SHP77 treated with DMSO at 0.1 percent for 48 hours (cell line): ENCODE data around the gene IMMP2L.

ENCODE experiments used
- DNase-seq: peaks from one replicate; lab custom pipeline; 2025; lab: John Stamatoyannopoulos, UW

IMMP2L gene

DNA sequence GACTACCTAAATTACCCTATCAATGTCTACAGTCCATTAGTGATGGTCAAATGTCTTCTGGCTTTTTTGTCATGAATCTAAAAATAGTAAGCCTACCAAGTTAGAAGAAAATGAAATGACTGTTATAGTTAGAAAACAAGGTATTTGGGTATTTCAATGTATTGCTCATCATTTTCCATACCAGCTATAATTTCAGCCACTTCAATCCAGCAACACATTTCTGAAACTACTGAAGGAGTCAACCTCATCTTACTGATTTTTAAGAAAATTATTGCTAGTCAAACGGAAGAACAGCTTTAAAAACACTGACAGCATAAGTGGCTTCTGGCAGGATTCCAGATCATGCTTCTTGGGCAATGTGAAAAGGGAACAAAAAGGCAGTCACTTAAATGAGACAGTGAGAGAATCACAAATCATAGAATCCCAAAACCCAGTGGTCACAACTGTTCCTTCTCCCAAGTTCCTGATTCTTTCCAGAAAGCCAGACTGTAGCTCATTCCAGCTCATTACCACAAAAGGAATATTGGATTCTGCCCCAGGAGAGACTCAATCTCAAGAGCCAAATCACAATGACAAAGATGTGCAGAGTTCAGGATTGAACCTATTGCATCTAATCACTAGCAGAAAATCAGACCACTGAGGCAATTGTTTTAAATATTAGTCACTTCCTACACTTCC, 532.6 kb downstream of the IMMP2L start:
- no peak for DNase-seq

DNA sequence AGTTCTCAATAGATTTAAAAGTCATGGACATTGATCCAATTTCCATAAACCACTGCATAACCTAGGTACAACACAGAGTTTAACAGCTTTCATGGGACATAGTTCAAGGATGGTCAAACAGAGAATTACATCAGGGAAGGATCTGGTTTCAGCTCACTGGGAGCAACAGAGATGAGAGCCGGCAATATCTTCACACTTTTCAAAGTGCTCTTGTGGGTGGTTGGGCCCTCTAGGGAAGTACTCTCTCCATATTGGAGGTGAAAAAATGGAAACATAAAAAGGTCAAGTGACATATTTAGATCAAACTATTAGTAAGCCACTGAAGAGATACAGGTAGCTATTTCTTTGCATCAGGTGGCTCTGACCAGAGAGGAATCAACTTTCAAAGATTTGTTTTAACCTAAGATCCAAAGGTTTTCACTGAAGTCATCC, 533.1 kb downstream of the IMMP2L start:
- DNase-seq: peak; percentile 12

DNA sequence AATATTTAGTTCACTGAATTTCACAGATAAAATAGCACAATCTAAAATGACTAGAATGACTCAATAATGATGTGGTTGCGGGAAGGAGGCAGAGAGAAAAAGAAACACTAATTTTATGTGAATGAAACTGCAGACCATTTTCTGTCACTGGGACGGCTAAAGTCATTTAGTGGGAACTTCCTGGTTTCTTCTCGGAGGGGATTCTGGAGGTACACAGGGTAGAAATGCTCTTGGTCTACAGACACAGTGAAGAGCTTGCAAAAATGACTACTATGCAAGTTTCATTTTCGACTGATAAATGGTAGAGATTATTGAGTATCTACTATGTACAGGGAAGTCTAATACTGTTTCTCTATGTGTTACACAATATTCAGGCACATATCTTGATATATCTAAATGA, 534.9 kb downstream of the IMMP2L start:
- DNase-seq: no peak

DNA sequence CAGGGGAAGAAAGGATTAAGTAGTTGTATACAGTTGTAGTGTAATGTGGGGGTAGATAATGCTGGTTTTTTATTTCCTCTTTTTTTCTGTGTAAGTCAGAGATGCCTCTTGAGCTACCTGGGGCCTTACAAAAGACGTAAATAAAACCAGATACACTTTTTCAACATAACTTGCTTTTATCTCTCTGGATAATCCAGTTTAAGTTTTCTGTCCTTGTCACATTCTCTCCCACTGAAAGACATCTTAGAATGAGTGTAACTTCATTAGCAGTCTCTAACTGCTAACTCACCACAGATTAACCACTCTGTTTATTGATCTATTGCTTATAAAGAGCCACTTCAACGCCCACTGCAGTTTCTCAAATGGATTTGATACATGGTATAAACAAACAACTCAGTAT, 535.5 kb downstream of the IMMP2L start:
- no peak for DNase-seq

DNA sequence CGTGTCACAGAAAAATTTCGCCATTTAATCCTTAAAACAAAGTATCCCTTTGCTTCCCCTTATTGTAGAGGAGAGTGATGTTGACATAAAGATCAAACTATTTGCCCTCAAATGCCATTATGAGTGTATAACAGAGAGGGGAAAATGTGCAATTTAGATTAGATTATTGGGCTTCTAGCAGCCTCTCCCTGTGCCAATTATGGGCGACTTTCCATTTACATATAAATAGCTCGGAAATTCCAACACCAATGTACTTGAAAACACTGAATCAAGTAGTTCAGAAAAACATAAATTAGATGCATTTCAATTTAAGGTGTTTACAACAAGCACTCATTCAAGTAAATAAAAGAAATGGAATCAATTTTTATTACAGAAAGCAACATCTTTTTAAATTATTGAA, 535.9 kb downstream of the IMMP2L start:
- DNase-seq: no peak

DNA sequence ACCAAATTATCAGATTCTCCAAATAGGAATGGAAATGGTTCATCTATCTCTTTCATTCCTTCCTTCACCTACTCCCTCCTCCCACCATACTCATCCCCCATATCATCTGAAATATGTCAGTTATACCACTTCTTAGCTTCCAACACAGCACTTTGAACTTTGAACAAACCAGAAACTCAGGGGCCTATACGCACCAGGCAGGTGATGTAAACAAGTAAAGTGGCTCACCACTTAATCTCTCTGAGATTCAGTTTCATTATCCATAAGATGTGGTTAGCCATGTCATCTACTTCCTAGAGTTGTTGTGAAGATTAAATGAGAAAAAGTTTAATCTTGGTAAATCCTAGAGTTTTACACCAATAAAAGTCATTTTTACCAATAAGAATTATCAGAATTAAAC, 537.3 kb downstream of the IMMP2L start:
- DNase-seq: no peak

DNA sequence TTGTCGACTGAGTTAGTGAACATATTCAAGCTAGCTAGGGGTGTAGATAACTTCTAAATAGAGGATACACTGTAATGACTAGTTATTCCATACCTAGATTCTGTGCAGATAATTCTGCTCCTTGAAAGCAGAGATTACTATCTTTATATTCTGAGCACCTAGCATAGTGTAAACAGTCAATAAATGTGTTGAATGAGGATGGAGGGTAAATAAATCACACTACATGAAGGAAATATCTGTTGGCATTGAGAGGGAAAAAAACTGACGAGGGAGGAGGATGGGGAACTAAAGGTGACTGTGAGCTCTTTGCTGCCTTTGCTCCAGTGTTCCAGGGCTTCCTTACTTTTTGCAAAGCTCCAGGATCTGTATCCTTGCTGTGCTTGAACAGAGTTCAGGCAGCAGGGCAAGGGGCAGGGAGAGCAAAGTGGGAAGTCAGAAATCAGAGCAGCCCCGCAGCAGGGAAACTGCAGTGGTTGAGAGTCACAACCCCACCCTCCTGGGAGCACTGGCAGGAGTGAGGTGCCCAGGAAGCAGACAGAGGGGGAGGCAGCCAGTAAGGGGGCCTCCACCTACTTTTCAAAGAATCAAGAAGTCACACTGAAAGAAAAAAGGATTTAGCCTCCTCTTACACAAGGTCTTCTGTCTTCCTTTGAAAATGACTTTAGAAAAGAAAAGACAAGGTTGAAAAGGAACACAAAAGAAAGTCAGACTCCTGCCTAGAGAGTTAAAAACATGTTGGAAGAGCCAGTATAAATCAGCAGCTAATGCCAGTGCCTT, 543.1 kb downstream of the IMMP2L start:
- no peak for DNase-seq

DNA sequence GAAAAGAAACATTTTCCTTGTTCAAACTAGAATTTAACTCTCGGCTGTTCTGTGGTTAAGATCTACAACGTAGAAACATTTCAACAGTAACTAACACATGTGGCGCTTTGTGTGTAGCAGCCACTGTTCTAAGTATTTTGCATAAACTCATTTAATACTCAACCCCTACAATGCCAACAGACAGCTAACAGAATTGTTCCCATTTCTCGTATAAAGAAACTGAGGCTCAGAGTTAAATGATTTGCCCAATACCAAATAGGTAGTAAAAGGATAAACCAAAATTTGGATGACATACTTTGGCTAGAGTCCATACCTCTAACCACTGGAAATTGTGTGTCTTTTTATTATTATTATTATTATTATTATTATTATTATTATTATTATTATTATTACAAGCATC, 543.8 kb downstream of the IMMP2L start:
- DNase-seq: no peak

DNA sequence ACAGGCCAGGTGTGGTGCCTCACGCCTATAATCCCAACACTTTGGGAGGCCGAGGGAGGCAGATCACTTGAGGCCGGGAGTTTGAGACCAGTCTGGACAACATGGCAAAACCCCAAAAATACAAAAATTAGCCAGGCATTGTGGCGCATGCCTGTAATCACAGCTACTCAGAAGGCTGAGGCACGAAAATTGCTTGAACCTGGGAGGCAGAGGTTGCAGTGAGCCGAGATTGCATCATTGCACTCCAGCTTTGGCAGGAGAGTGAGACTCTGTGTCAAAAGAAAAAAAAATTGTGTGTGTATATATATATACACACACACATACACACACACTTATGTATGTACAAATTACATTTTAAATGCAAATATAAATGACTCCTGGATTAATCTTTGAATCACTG, 548.2 kb downstream of the IMMP2L start:
- DNase-seq: no peak

DNA sequence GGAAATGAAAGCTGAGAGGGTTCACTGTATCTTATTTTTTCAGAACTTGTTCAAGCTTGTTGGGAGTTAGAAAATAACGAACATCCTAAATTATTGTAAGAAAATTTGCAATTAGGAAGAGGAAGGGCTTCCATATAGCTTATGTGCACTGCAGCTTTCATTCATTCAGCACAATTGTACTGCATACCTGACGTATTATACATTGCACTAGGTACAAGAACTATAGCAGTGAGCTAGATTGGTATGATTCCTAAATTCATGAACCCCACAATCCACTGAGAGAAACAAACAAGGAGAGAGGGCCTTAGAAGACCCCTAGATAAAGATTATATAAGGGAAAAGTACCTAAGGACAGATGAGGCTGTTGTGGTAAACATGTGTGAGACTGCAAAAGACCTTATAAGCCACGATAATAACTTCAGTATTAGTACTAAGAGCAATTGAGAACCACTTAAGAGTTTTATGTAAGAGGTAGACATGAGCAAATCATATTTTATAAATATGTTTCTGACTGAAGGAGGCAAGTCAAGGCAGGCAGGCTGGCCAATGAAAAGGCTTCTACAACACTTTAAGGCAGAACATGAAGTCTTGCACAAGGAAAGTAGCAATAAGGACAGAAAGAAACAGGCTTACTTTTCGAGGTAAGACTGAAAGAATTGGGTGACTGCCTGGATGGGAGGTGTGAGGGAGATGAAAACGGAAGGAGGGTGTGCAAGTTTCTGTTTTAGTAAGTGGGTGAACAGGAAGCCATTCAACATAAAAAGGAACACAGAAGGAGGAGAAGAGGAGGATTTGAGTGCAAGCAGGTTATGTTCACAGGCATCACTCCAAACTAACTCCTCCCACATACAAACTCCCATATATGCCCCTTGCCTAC, 549.3 kb downstream of the IMMP2L start:
- DNase-seq: no peak

DNA sequence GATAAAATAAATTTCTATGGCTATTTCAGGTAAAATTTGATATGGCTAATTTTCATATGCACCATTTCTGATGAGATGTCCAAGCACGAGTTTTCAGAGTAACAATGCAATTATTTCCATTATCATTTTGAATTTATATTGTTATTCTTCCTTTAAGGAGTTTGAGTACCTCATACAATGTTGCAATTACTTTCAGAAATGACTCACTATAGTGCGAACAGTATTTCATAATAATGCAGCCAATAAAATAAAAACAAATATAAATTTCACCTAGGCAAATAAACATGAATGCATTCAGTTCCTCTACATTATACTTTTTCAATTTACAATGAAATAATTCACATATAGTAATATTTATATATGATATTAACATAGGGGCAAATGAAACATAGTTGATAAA, 550.1 kb downstream of the IMMP2L start:
- no peak for DNase-seq

DNA sequence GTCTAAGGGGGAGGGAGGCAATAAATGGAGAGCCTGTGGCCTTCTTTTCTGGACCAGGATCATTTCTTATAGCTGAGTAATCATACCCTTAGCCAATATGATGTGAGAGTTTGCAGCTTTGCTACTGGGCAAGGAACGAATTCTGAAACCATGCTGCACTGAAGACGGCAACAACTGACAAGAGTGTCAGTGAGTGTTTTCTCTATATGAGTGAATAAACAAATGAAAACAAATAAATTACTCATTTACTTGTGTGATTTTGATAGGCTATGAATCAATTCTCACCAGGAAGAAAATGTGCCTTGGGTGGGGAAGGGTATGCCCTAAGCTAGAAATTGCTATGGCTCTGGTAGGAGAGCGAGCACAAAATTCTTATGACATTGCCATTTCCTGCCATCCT, 550.8 kb downstream of the IMMP2L start:
- no peak for DNase-seq

DNA sequence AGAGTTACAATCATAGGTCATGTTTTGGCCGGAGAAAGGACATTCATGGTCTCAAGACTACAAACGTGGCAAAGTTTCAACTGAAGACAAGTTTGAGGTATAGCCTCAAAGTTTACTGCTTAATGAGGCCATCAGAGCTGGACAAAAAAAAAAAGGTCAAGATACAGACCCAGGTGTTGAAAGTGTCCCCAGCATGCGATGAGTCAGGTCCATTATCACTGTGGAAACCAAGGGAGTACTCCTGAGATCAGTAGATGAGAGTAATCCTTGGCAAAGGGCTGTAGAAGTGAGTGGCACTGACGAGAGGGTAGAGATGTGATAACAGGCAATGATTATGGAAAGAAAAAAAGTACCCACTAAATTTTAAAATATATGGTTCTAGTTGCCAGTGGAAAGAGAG, 551.5 kb downstream of the IMMP2L start:
- no peak for DNase-seq

DNA sequence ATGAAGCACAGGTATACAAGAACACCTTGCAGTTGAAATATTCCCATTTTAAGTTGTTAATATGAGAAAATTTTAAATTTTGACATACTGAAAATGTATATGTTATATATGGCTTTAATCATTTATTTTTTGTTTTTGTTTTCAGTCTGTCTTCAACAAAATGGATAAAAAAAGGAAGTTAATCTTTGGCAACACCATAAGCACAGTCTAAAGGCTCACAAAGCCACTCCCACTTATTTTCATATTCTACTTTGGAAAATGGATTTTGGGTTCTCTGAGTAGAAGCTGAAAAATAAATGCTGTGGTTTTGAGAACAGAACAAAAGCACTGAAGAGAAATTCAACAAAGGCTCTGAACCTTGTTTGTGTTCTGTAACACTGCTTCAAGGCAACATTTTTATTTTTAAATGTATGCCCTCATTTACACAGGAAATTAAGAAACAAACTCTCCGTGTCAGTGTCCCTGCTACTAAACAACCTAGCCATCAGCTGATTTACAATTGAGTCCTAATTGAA, 552.7 kb downstream of the IMMP2L start:
- DNase-seq: no peak

DNA sequence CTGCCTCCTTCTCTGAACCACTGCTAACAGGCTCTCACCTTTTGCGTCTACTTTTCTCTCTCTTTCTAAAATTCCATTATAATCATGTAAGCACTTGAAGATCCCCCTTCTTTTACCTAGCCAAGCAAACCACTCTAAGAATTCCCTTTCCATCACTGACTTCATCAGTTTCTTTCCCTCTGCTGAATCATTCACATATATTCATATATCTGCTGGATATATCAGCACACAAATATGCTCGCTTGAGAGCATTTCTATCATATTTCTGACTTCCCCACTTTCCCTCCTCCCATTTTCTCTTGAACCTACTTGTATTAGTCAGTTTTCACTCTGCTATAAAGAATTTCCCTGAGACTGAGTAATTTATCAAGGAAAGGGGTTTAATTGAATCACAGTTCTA, 555.6 kb downstream of the IMMP2L start:
- DNase-seq: no peak

DNA sequence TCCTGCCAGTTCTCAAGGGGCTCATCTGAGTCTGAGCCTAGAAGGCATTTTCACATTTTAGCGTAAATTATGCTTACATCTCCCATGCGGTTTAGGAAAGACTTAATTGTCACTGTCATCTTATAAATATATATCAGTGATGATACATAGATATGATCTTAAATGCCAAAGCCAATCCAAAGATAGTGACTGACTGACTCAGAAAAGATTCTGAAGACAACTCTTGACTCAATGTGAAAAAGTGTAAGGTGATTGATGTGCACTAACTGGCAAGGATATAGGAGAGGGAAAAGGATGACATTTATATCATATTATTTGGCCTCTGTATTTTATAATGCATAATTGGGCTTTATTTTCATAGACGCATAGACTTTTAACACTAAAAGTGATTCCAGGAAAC, 556.3 kb downstream of the IMMP2L start:
- DNase-seq: no peak

DNA sequence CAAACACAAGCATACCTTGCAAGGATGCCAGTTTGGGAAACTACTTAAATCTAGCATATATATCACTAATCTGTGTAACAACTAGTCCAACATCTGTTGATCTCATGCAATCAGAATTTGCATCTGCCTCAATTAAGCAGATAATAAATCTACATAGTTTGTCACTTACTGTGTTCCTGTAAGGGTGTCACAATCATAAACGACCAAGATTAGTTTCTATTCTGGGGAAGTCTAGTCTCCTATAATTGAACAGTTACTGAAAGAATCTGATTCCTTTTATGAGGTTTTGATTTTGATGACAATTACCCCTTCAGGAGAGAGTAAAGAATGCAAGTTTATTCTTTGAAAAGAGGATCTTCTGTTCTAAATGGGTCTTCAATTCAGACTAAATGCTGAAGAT, 556.8 kb downstream of the IMMP2L start:
- DNase-seq: no peak

DNA sequence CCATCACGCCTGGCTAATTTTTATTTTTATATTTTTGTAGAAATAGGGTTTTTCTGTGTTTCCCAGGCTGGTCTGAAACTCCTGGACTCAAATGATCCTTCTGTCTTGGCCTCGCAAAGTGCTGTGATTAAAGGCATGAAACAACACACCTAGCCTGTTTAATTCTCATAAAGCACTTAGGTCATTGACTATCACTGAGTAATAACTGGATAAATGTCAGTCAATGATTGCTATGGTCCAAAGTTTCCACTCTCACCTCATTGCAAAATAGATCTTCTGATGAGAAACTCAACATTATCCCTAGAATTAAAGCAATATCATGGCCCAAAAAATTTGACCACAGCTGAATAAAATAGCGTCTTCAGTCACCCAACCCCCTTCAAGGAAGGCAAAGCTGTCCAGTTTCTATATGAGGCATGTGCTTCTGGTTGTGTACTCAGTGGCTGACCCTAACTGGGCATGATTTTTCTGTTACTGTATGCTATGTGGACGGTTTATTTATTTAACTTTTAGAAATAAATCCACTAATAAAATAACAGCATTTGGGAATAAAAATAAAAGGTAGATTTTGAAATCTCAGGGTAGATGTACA, 557.9 kb downstream of the IMMP2L start:
- DNase-seq: no peak

DNA sequence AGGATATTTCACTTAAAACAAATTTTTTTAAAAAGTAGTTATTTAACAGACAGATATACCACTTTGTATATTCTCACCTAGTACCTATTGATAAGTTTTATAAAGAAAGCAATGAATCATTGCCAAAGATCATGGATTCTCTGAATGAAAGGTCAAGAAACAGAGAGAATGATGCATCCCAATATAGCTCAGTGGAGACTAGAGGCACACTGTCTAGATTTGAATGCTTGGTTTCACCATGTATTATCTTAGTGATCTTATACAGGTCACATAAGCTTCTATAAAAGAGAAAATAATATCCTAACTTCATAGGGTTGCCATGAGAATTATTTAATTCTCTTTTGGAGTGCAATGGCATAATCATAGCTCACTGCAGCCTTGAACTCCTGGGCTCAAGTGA, 558.4 kb downstream of the IMMP2L start:
- DNase-seq: no peak

DNA sequence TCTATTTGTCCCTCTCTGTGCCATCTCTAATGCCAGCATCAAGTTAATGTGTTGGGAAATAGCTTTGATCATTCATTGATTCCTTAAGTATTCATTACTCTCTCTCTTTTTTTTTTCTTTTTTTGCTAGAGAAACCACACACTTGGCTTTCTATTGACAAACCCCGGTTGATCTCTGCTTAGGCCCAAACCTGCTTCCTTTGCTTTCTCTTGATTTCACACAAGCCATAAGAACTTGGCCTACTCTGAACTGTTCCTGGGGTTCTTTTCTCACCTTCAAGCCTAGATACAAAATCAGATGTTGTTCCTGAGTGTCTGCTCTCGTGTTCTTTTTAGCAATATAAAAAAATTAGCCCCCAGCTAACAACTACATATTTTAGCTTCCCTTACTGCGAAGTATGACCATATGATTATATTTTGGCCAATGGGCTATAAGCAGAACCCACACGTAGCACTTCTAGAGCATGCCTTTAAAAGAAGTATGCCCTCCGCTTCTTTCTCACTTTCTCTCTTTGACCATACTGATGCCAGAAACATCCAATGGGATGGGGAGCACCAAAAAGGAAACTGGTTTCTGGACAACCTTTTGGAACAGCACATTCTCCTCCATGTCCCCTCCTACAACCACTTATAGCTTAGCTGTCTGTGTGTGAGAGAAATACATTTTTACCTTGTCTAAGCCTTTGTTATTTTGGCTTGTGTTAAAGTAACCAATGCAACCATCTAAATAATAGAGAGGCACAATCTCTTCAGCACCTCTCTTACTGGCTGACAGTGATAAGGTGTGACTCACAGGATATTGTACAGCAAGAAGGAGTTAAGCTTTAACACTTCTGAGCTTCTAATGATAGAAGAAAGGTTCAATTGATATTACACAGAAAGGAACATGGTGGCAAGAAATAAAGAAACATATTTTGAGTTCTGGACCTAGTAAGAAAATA, 568.0 kb downstream of the IMMP2L start:
- no peak for DNase-seq

DNA sequence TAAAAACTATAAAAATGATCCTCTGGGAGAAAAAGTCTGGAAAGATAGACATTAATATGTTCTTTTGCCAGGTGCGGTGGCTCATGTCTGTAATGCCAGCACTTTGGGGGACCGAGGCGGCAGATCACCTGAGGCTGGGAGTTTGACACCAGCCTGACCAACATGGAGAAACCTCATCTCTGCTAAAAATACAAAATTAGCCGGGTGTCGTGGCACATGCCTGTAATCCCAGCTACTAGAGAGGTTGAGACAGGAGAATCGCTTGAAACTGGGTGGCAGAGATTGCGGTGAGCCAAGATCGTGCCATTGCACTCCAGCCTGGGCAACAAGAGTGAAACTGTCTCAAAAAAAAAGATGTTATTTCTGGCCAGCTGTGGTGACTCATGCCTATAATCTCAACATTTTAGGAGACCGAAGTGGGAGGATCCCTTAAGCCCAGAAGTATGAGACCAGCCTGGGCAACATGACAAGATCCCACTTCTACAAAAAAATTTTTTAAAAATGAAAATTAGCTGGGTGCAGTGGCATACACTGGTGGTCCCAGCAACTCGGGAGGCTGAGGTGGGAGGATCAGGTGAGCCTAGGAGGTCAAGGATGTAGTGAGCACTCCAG, 573.3 kb downstream of the IMMP2L start:
- DNase-seq: no peak
